Measurements from ENCODE around the gene IRF3.

The IRF3 gene

DNA sequence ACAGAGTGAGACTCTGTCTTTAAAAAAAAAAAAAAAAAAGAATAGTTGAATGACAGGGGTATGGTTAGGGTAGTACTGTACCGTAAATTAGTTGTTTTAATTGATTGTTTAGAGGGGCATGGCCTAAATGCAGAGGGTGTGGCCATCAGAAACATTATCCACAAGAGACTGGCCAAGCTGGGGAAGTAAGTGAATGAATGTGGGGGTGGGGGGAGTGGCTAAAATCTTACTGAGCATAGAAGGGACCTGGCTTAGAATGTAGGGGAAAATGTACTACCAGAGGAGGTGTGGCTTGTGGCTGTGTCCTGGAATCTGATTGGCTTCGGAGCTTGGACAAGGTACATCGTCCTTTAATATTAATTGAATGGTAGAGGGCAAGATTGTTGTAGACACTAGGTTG, 3.9 kb upstream of the IRF3 start:
- DNase-seq (ENCODE audit: low read depth in 2 of 2), result no peak

DNA sequence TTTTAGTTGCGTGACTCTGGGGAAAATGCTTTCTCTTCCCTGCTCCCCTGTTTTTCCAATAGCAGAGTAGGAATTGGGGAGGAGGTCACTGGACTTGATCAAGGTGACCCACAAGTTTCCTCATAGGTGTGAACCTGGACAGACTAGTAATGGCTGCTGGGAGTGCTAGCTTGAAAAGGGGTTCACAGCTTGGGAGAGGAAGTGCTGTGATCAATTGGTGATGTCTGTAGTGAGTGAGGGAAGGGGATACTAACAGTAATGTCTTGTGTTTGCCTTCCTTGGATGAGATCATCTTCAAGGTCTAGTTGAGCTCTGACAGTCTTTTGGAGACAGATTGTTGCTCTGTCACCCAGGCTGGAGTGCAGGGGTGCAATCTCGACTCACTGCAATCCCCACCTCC, 1.8 kb upstream of the IRF3 start:
- no peak for DNase-seq (ENCODE audit: low read depth in 2 of 2)

DNA sequence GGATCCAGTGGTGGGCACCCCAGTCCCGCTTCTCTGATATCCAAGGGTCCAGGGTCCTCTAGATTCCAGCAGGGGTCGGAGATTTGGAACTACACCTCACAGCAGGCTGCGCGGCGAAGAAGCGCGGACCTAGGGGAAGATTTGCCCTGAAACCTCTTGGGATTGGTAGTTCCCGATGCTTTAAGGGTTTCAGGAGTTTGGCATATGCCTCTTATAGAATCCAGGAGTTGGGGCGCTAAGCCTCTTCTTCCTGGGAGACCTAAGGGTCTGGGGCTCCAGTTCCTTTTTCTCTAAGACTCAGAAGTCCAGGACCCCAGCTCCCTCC, 425 bp upstream of the IRF3 start:
- no peak for DNase-seq (ENCODE audit: low read depth in 2 of 2)

DNA sequence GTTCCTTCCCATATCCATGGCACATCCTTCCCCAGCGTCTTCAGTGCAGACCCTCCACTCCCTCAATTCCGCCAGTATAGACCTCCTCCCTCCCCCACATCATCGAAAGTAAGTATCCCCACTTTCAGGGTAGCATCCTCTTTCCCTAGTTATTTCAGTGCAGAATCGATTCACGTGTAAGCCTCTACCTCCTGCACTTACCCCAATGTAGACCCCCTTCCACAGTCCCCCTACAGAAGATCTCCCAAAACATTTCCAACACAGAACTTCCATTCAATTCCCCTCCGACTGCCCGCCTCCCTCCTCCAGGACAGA, 664 bp downstream of the IRF3 start:
- DNase-seq (ENCODE audit: low read depth in 2 of 2), result no peak

DNA sequence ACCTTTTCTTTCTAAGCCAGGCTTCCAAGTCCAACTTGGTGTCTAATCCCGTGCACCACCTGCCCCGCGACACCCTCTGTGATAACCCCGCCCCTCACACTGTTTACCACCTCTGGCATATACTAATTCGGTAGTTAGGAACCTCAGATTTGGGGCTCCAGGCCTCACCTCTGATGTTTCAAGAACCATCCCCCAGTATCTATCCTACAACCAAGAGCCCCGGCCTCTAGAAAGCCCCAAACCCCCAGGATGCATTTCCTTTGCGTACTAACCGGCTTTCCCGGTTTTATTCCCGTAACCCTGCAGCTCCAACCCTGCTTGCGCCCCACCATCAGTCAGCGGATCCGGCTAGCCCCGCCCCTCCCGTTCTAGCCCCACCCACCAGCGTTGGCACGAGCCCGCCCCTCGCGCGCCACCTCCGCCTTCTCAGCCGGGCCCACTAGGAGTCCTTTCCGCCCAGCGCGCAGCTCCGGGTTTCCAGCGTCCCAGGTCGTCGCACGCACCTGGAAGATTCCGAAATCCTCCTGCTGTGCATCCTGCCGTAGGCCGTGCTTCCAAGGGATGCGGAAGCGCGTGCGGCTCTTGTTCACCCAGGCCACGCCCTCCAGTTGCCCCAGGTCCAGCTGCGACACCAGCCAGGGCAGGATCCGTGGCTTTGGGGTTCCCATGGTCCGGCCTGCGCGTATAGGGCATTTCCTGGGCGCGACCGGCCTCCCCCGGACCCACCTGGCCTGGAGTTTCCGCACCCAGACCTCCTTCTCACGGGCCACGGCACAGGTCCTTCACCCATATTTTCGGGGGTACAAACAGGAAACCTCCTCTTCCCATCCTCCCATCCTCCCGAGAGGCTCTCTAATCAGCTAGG, 1.3 kb downstream of the IRF3 start:
- peak; percentile 77 to 92 for DNase-seq (ENCODE audit: low read depth in 2 of 2)

DNA sequence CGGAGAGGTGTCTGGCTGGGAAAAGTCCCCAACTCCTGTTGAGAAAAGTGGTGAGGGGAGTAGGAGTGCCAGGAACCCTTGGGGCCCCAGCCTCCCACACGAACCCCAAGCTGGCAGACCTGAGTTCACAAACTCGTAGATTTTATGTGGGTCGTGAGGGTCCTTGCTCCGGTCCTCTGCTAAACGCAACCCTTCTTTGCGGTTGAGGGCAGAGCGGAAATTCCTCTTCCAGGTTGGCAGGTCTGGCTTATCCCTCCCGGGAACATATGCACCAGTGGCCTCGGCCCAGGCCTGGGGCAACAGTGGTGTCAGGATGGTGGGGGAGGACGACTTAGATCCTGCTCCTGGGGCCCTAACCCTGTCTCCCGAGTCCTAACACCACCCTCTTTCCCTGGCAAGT, 2.4 kb downstream of the IRF3 start:
- DNase-seq (ENCODE audit: low read depth in 2 of 2), result no peak

DNA sequence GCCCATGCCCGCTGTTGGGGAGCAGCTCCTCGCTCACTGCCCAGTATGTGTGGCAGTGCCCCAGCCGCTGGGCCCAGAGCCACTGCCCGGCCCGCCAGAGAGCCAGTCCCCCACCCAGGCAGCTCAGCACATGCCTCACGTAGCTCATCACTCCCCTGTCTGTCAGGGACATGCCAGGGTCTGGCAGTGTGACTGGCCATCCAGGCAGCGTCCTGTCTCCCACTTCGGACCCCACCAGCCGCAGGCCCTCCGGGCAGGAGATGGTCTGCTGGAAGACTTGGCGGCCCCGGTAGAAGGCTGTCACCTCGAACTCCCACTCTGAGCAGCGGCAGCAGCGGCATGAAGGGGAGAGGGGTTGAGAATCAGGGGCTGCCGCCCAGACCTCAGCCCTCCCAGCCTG, 3.6 kb downstream of the IRF3 start:
- DNase-seq (ENCODE audit: low read depth in 2 of 2), result no peak

DNA sequence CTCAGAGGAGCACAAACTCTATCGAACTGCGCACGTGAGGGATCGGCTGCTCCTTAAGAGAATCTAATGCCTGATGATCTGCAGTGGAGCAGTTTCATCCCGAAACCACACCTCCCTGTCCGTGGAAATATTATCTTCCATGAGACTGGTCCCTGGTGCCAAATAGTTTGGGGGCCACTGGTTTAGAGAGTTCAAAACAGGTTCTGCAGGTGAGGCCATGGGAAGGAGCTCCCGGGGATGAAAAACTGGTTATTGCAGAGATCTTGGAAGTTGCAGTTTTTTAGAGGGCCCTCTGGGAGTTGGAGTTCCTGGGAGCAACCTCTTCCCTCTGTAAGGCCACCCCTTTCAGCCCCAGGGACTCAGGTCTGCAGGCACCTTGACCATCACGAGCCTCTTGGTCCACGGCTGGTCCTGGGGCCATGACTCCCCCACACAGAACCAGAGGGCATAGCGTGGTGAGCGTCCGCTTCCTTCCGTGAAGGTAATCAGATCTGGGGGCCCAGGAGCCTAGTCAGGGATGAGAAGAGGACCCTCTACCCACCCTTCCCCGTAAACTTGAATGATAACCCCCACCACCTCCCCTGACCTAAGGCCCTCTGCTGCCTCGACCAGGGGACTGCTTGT, 5.2 kb downstream of the IRF3 start:
- no peak for DNase-seq (ENCODE audit: low read depth in 2 of 2)

DNA sequence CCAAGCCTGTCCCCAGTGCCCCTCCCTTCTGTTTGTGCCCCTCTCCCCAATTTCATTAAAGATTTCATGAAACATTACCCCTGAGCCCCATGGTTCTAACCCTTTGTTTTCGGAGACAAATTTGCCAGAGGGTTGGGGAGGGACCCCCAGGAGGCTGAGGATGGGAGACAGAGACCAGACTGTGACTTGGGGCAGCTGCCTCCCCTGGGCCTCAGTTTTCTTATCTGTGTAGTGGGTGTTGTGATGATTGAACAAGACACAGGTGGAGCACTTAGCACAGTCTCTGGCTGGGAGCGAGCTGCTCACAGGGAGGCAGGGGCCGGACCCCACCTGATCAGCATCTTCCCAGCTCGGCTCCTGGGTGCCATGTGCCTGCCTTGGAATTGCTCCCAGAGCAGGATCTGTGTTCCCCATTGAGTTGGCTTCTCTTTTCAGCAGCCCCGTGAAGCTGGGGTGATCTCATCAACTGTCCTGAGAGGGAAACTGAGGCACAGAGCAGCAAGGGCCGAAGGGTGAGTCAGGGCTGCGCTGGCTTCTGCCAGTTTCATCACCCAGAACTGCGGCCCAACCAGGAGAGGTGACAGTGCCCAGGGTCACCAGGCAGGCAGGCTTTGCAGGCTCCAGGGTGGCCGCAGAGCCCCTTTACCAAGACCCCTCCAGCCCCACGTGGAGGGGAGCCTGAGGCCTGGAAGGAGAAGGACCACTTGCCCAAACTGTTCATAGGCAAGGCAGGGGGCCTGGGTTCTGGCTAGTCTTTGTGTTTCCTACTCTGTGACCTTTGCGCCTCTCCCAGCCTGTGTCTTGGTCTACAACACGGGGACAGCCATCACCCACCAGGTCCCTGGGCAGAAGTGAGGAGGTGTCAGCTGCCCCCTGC, 6.9 kb downstream of the IRF3 start:
- no peak for DNase-seq (ENCODE audit: low read depth in 2 of 2)

DNA sequence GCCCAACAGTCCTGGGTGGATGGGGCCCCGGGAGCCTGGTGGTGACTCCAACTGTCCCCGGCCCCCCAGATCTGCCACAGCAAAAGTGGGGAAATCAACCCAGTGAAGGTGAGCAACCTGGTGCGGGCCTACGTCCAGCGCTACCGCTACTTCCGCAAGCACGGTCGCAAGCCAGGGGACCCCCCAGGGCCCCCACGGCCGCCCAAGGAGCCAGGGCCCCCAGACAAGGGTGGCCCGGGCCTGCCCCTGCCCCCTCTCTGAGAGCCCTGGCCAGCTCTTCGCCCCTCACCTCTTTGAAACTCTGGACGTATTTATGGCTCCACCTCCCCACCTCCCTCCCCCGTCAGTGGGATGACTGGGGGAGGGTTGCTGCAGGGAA, 7.5 kb downstream of the IRF3 start:
- DNase-seq (ENCODE audit: low read depth in 2 of 2), result no peak

DNA sequence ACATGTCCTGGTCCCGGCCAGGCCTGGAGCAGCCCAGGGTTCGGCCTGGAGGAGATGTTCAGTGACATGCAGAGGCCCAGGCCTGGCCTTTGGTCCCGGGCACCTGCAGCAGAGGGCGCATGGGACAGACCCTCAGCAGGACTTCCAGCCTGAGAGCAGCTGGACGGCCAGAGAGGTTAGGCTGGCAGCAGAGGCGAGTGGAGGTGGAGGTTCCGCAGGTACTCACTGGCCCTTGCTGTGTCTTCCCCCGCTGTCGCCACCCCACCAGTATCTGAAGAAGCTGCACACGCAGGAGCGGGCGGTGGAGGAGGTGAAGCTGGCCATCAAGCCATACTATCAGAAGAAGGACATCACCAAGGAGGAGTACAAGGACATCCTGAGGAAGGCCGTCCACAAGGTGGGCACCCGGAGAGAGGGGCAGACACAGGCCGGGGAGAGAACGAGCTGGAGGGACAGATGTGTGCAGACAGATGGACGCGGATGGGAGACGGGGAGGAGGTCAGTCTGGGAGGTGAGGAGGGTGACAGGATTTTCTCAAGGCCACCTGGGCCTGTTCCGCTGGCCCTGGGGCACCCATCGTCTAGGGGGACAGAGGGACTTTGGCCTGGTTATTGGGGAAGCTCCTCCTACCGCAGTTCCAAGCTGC, 8.0 kb downstream of the IRF3 start:
- no peak for DNase-seq (ENCODE audit: low read depth in 2 of 2)

DNA sequence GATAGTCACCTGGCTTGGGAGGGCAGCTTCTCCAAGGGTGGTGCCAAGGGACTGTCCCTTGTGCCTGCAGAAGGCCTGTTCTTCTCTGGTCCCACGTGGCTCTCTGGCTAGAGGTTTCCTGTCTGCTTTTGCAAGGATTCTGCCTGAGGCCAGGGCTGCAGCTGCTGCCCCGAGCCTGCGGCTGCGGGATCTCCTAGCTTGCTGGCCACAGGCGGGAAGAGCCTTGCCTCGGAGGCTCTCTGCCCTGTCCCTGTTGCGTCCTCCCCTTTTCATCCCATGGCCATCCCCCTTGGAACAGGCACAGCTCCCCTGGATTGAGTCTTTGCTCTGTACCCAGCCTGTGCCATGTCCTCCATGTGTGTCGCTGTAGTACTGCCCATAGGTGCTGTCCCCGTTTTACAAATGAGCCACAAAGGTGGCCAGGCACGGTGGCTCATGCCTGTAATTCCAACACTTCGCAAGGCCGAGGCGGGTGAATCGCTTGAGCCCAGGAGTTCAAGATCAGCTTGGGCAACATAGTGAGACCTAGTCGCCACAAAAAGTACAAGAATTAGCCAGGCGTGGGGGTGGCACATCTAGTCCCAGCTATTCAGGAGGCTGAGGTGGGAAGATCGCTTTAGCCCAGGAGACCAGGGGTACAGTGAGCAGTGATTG, 9.1 kb downstream of the IRF3 start:
- DNase-seq (ENCODE audit: low read depth in 2 of 2), result no peak

DNA sequence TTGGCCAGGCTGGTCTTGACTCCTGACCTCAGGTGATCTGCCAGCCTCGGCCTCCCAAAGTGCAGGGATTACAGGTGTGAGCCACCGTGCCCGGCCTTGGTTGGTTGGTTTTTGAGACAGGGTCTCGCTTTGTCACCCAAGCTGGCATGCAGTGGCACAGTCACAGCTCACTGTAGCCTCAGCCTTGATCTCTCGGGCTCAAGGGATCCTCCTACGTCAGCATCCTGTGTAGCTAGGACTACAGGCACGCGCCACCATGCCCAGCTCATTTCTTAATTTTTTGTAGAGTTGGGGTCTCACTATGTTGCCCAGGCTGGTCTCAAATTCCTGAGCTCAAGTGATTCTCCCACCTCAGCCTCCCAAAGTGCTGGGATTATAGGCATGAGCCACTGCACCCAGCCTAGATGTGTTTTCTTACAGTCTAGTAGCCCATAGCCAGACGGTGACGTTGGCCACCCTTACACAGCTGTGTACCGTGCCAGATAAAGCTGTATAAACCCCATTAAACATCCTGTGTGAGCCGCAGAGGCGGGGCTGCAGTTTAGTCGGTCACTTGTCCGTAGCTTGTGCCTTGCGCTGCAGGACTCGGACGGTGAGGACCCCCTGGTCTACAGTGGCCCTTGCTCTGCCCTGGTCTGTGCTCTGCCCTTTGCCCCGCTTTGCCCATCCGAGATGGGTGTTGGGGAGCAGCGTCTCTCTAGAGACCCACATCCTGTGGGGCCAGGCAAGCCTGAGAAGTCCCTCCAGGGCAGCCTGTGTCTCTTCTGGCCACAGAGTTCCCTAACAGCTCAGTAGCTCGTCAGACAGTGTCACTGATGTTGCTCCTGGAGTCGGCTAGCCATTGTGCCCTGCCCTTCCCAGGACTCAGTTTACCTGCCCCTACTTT, 9.8 kb downstream of the IRF3 start:
- no peak for DNase-seq (ENCODE audit: low read depth in 2 of 2)

DNA sequence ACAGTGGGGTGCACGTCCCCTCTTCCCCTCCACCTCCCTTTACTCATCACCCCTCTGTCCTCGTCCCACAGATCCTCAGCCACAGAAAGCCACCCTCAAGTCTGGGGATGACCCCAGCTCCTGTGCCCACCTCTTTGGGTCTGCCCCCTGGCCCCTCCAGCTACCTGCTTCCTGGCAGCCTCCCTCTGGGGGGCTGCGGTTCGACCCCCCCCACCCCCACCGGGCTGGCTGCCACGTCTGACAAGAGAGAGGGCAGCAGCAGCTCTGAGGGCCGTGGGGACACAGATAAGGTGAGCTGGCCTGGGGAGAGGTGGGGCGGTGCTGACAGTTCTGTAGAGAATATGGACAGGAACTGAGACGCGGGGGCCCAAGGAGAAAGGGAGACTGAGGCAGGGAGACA, 11.1 kb downstream of the IRF3 start:
- no peak for DNase-seq (ENCODE audit: low read depth in 2 of 2)

DNA sequence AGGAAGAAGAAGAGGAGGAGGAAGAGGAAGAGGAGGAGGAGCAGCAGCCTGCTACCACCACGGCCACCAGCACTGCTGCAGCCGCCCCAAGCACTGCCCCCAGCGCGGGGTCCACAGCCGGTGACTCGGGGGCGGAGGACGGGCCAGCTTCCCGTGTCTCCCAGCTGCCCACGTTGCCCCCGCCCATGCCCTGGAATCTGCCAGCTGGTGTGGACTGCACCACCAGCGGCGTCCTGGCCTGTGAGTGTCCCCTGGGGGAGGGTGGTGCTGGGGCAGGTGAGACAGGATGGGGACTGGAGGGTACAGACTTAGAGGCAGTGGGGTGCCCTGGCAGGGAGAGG, 12.2 kb downstream of the IRF3 start:
- no peak for DNase-seq (ENCODE audit: low read depth in 2 of 2)

DNA sequence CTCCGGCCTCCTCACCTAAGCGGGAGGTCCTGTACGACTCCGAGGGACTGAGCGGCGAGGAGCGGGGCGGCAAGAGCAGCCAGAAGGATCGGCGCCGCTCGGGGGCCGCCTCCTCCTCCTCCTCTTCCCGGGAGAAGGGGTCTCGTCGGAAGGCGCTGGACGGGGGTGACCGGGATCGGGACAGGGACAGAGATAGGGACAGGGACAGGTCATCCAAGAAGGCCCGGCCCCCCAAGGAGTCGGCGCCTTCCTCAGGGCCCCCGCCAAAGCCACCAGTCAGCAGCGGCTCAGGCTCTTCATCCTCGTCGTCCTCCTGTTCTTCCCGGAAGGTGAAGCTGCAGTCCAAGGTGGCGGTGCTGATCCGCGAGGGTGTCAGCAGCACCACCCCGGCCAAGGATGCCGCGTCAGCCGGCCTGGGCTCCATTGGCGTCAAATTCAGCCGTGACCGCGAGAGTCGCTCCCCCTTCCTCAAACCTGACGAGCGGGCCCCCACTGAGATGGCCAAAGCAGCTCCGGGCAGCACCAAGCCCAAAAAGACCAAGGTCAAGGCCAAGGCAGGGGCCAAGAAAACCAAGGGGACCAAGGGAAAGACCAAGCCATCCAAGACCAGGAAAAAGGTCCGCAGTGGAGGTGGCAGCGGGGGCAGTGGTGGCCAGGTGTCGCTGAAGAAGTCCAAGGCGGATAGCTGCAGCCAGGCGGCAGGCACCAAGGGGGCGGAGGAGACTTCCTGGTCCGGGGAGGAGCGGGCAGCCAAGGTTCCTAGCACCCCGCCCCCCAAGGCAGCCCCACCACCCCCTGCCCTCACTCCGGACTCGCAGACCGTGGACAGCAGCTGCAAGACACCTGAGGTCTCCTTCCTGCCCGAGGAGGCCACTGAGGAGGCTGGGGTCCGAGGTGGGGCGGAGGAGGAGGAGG, 12.8 kb downstream of the IRF3 start:
- no peak for DNase-seq (ENCODE audit: low read depth in 2 of 2)

DNA sequence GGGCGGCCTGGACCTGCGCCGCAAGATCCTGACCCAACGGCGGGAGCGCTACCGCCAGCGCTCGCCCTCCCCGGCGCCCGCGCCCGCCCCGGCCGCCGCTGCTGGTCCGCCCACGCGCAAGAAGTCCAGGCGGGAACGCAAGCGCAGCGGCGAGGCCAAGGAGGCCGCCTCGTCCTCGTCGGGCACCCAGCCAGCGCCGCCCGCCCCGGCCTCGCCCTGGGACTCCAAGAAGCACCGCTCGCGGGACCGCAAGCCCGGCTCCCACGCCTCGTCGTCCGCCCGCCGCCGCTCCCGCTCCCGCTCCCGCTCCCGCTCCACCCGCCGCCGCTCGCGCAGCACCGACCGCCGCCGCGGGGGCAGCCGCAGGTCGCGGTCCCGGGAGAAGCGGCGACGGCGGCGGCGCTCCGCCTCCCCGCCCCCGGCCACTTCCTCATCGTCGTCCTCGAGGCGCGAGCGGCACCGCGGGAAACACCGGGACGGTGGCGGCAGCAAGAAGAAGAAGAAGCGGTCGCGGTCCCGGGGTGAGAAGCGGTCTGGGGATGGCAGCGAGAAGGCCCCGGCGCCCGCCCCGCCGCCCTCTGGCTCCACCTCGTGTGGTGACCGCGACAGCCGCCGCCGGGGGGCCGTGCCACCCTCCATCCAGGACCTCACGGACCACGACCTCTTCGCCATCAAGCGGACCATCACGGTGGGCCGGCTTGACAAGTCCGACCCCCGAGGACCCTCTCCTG, 13.7 kb downstream of the IRF3 start:
- DNase-seq (ENCODE audit: low read depth in 2 of 2), result no peak

DNA sequence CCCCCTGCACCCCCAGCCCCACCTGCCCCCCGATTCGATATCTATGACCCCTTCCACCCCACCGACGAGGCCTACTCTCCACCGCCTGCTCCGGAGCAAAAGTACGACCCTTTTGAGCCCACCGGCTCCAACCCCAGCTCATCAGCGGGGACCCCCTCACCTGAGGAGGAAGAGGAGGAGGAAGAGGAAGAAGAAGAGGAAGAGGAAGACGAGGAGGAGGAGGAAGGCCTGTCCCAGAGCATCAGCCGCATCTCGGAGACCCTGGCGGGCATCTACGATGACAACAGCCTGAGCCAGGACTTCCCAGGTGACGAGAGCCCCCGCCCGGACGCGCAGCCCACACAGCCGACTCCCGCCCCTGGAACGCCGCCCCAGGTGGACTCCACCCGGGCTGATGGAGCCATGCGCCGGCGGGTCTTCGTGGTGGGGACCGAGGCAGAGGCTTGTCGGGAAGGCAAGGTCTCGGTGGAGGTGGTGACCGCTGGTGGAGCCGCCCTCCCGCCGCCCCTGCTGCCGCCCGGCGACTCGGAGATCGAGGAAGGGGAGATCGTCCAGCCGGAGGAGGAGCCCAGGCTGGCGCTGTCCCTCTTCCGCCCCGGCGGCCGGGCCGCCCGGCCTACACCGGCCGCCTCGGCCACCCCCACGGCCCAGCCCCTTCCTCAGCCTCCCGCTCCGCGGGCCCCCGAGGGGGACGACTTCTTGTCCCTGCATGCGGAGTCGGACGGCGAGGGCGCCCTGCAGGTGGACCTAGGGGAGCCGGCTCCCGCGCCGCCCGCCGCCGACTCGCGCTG, 14.4 kb downstream of the IRF3 start:
- DNase-seq (ENCODE audit: low read depth in 2 of 2), result no peak
